Measurements from ENCODE around the gene FMNL1.

- TF ChIP-seq CTCF (IDR thresholded peaks at IDR 0.05): no peak
- TF ChIP-seq ZFX (IDR thresholded peaks at IDR 0.05; ENCODE audit: borderline replicate concordance): no peak
Observed at GRCh38 chr17:45195424-45195823, 26.3 kb upstream of the FMNL1 start.
